Duodenal mucosa (tissue), 2 donors: Measurements from ENCODE around the gene PRIMA1.

Experiments used
- H3K27ac ChIP-seq: one replicate; pipeline ENCODE4 v1.7.0; 2013; ENCODE audit warnings: low read depth, low read length
- H3K27me3 ChIP-seq, 2 donors: one replicate each; pipeline ENCODE4 v1.7.0; 2013; ENCODE audit warnings: low read length in 2 of 2, control low read depth in 1 of 2; ENCODE audit not compliant: insufficient read depth in 2 of 2, control insufficient read depth in 1 of 2
- H3K36me3 ChIP-seq, 2 donors: one replicate each; pipeline ENCODE4 v1.7.0; 2013; ENCODE audit warnings: low read length in 2 of 2, control low read depth in 1 of 2; ENCODE audit not compliant: insufficient read depth in 2 of 2, control insufficient read depth in 1 of 2
- H3K4me1 ChIP-seq, 2 donors: one replicate each; pipeline ENCODE4 v1.7.0; 2013; ENCODE audit warnings: low read length in 2 of 2, control low read depth in 1 of 2; ENCODE audit not compliant: insufficient read depth in 2 of 2, control insufficient read depth in 1 of 2
- H3K4me3 ChIP-seq, 2 donors: one replicate each; pipeline ENCODE4 v1.7.0; 2013; ENCODE audit warnings: low read length in 2 of 2, low read depth in 1 of 2
- H3K9ac ChIP-seq, 2 donors: one replicate each; pipeline ENCODE4 v1.7.0; 2013; ENCODE audit warnings: low read length in 2 of 2, low read depth in 1 of 2
- H3K9me3 ChIP-seq, 2 donors: one replicate each; pipeline ENCODE4 v1.7.0; 2013; ENCODE audit warnings: low read length in 2 of 2, control low read depth in 1 of 2; ENCODE audit not compliant: control insufficient read depth in 1 of 2

Gene PRIMA1

DNA sequence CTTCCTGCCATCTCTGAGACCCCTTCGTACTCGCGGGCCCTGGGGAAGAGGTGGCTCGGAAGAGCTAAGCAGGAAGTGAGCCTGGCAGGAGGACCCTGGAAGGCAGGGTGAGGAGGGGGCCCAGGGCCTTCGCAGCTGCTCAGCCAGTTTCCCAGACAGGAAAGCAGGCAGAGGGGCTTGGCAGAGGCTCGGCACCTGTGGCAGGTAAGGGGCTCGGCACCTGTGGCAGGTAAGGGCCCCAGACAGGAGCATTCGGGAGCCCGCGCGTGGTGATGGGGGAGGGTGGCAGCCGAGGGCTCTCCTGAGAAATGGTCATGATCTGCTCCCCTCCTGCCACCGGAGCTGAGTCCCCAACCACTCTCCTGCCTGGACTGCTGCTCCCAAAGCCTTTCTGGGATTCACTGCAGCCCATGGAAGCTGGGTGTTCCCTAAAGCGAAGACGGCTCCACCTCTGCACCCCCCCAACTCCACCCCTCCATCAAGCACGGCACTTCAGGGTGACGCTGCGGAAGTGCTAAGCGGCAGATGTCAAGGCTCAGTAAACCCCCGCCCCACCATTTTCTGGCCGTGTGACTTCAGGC, 63.2 kb downstream of the PRIMA1 start:
- no peaks in the 10 kb centered on the region for H3K36me3 ChIP-seq
- H3K4me3 ChIP-seq = no peak overlapping the region
- H3K27ac ChIP-seq = no peak overlapping the region

DNA sequence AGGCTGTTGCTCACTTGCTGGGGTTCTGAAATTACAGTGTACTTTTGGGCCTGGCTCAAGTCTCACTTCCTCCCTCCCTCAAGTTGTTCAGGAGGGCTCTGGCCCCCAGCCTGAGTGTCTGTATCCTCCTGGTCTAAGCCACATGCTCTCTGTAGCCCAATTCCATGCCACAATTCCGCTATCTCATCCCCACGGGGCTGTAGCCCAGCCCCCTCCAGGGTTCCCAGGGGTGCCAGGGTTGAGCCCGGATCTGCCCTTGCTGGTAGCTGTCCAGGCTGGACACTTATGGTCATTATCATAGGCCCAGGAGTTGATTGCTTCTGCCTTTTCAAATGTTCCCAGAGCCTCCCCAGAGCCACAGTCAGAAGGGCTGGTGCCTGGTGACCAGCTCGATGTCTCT, 65.3 kb downstream of the PRIMA1 start:
- H3K36me3 ChIP-seq = no peaks in the 10 kb centered on the region
- H3K27ac ChIP-seq = no peak overlapping the region
- no peaks in the 10 kb centered on the region for H3K9me3 ChIP-seq
- no peak overlapping the region for H3K4me3 ChIP-seq
- no peaks in the 10 kb centered on the region for H3K27me3 ChIP-seq
- no peaks in the 10 kb centered on the region for H3K4me1 ChIP-seq
- H3K9ac ChIP-seq = no peak overlapping the region

More for the DNA sequence above, 63.2 kb downstream of the PRIMA1 start:
- no peaks in the 10 kb centered on the region for H3K27me3 ChIP-seq
- H3K4me1 ChIP-seq = no peaks in the 10 kb centered on the region
- H3K9me3 ChIP-seq = no peaks in the 10 kb centered on the region
- no peak overlapping the region for H3K9ac ChIP-seq

DNA sequence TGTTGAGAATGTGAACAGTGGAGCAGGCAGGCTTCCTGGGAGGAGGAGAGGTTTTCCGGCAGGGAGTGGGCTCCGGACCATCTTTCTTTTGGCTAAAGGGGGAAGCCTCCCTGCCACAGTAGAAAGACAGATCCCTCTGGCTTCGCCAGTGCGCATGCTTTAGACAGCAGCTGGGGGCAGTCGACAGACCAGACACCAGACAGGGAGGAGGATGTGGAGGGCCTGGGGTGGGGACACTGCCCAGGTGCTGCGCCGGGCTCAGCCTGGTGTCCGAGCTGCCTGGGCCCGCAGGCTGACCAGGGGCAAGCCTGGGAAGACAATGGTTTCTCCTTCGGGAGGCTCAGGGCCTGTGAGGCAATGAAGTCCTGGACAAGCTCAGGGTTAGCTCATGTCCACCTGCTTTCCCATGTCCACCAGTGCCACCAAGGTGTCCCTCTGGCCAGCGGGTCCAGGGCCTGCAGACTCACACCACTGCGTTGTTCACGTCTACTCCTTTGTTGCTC, 67.3 kb downstream of the PRIMA1 start:
- H3K4me1 ChIP-seq = no peaks in the 10 kb centered on the region
- no peaks in the 10 kb centered on the region for H3K27me3 ChIP-seq
- H3K4me3 ChIP-seq = no peak overlapping the region
- no peak overlapping the region for H3K9ac ChIP-seq
- no peaks in the 10 kb centered on the region for H3K36me3 ChIP-seq
- no peak overlapping the region for H3K27ac ChIP-seq
- H3K9me3 ChIP-seq = no peaks in the 10 kb centered on the region

DNA sequence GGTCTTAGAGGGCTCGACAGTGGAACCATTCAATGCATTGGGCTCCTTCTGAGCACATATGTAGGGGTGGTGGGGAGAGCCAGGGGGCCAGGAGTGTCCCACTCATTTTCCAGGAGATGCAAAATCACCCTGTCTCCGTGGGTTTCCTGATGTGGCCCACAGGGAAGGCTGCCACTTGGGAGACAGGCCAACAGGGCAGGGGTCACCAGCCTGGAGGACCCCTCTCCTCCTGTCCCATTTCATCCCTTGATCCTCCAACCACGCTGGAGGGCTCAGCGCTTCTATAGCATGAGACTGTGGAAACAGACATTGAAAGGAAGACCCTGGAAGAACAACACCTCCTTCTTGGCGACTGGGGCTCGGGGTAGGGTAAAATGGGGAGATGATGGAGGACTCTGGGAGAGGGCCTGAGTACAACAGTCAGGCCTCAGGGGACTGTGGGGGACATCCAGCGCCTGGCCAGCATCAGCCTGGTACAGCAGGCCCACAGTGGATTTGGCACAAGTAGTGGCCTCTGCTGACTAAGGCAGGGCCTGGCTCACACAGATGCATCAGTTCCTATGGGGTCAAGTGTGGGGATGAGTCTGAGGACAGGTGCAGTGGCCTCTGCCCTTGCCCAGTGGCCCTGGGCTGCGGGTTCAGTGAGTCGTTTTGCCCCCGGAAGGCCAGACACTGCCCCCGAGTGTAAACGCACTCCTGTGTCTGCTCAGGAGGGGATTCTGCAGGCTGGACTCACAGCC, 68.0 kb downstream of the PRIMA1 start:
- Histone ChIP-seq H3K9ac (no peak overlapping the region), H3K27ac (no peak overlapping the region), H3K27me3 (no peaks in the 10 kb centered on the region), H3K4me1 (no peaks in the 10 kb centered on the region), H3K4me3 (no peak overlapping the region), H3K36me3 (no peaks in the 10 kb centered on the region), H3K9me3 (no peaks in the 10 kb centered on the region)

DNA sequence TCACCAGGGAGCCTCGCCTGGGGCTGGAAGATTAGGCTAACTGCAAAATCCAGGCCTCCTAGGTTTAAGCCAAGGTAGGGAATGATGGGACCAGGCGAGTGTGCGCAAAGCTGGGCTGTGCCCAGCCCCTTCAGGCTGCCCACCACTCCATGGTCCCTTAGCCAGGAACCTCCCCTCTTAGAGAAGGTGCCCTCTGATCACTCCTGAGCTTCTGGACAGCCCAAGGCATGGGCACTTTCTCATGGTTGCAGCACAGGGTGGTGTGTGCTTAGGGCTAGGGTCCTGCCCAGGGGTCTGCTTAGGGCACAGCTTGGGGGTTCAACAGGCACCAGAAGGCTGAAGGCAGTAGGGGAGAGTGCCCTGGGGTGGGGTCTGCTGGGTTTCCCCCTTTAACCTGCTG, 69.0 kb downstream of the PRIMA1 start:
- Histone ChIP-seq H3K36me3 (no peaks in the 10 kb centered on the region), H3K9ac (no peak overlapping the region), H3K27me3 (no peaks in the 10 kb centered on the region), H3K4me3 (no peak overlapping the region), H3K9me3 (no peaks in the 10 kb centered on the region), H3K4me1 (no peaks in the 10 kb centered on the region), H3K27ac (no peak overlapping the region)

DNA sequence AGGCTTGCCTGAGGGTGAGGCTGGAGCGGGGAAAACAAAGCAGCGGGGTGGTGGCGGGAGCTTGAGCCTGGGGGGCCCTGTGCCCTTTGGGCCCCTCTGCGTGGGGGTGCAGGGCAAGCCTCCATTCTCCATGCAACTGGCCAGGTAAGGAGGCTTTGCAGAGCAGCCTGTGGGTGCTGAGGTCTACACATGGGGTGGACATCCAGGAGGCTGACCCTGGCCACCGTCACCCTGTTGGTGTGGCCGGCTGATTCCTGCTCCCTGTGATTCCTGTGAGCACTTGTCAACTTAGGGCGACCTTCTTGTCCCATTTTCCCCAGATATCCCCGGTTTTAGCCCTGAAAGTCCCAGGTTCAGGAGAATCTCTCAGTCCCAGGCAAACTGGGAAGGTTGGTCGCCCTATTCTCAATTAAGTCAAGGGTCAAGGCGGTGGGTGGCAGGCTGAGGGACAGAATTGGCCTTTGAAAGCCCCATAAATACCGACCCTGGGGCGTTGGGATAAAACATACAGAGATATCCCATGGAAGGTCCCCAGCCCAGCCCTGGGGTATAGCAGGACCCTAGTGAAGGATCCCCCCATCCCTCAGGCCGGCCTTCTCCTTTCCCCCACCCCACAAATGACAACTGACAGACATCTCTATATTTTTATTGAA, 70.5 kb downstream of the PRIMA1 start:
- Histone ChIP-seq H3K27me3 (no peaks in the 10 kb centered on the region), H3K9me3 (no peaks in the 10 kb centered on the region), H3K4me3 (no peak overlapping the region), H3K27ac (no peak overlapping the region), H3K9ac (no peak overlapping the region), H3K36me3 (no peaks in the 10 kb centered on the region), H3K4me1 (no peaks in the 10 kb centered on the region)

DNA sequence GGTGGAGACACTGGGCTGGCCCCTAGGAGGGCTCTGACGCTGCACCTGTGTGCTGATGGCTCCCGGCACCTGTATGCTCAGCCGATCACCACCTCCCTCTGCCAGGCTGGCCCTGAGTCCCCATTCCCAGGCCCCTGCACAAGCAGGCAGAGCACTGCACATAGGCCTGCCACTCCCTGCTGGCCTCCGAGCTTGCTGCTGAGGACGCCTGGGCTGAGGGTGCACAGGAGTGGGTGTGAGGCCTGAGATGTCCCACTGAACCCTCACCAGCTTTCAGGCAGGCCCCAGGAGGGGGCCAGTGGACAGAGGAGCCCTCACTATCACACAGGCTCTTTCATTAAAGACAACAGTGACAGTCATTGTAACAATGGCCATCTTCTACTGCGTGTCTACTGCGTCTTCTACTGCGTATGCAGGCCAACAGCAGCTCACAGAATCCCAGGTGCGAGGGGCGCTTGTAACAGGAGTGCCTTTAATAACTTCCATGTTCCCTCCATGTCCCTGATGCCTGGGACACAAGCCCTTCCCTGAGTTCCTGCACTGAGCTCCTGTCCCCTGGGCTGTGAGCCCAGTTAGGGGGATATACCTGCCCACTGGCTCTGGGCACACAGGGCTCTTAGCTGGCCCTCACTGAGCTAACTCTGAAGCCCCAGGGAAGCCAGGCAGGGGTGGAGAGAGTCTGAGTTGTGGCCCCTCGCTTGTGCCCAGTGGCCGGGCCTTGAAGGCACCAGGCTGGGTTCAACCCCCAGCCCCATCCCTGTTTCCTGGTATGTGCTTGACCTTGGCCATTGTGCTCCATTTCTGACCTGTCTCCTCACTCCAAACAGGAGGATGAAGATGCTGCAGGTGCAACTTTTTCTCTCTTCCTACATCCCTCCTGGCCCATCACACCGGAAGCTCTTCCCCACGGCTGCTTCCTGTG, 71.3 kb downstream of the PRIMA1 start:
- H3K4me1 ChIP-seq = no peaks in the 10 kb centered on the region
- H3K27me3 ChIP-seq = no peaks in the 10 kb centered on the region
- no peak overlapping the region for H3K27ac ChIP-seq
- no peak overlapping the region for H3K4me3 ChIP-seq
- H3K9me3 ChIP-seq = no peaks in the 10 kb centered on the region
- no peaks in the 10 kb centered on the region for H3K36me3 ChIP-seq
- H3K9ac ChIP-seq = no peak overlapping the region

DNA sequence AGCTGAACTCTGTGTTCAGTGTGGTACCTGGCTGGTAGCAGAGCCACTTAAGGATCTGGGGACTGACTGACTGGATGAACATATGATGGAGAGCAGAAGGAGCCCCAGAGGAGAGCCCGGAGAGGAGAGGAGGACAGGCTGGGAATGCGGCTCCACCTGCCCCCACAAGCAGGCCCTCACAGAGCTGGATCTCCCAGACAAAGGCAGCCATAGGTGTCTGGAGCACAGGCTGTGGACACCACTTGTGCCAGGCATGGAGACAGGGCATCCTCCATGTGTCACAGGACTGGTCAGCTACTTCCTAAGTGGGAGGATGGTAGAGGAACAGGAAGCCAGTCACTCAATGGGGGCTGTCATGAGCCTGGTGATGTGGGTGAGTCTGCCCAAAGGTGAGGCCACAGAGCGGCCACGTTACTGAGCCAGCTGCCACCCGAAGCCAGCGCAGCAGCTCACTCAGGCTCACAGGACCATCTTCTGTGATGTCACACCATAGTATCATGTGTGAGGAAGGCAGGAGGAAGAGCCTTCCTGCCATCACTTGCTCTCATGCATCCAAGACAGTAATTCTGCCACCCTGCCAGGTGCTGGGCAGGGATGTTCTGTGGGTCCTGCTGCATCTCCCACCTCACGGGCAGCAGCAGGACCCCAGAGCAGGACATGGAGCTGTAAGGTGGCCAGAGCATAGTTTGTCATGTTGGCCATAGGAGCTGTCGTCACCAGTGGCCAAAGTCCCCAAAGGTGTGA, 72.1 kb downstream of the PRIMA1 start:
- no peak overlapping the region for H3K27ac ChIP-seq
- no peaks in the 10 kb centered on the region for H3K36me3 ChIP-seq
- no peak overlapping the region for H3K9ac ChIP-seq
- no peak overlapping the region for H3K4me3 ChIP-seq
- no peaks in the 10 kb centered on the region for H3K27me3 ChIP-seq
- H3K4me1 ChIP-seq = no peaks in the 10 kb centered on the region
- no peaks in the 10 kb centered on the region for H3K9me3 ChIP-seq

DNA sequence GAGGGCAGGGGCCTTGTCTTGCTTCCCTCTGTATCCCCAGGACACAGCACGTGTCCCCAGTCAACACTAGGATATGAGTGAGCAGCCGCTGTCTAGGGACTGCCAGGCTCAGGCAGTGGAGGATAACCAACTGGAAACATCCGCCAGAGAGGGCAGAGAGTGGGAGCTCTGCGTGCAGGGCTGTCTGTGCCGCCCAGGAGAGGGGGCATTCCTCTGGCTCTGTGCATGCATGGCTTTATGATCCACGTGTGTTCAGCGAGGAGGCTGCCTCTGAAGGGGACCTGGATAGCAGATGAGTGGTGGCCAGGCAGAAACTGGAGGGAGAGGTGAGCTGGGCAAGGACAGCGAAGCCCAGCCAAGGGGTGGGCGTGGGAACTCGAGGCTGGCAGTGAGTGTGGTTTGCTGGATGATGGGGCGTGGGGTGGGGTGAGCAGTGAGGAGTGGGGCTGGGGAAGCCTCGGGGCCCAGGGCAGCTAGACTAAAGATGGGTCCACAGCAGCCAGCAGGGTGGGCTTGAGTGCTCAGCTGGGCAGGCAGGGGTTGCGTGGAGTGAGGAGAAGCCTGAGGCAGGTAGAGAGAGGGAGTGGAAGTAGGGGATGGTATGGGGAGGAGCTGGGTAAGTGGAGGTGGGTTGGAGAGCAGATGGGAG, 72.9 kb downstream of the PRIMA1 start:
- Histone ChIP-seq H3K27me3 (no peaks in the 10 kb centered on the region), H3K9ac (no peak overlapping the region), H3K4me3 (no peak overlapping the region), H3K27ac (no peak overlapping the region), H3K36me3 (no peaks in the 10 kb centered on the region), H3K9me3 (no peaks in the 10 kb centered on the region), H3K4me1 (no peaks in the 10 kb centered on the region)
